Measurements from ENCODE around the gene KHDC1L. TPM values are rescaled to one million over a fixed set of nuclear protein-coding genes. Genes with fewer than 3 reads are reported as not detected.
"Not testable (repeated sequence)": the region's sequence is repeated elsewhere in the genome, so short reads cannot be mapped to it uniquely, and the experiment has no call there.

Gene KHDC1L
- total and polyA plus RNA-seq, 8 donors = 0.23 TPM; not detected in 7

GRCh38 chr6:73203098-73203497, 22.2 kb downstream of the KHDC1L start:
- no peaks in the 10 kb centered on the region for H3K27me3 ChIP-seq
- 87 to 88% (median 88%) methylated on average over 1 of the region's 1 CpG for WGBS, 5 donors
- no peak overlapping the region for H3K4me3 ChIP-seq
- no peaks in the 10 kb centered on the region for H3K9me3 ChIP-seq
- TF ChIP-seq EP300 (IDR thresholded peaks at IDR 0.05) = no peak
- no peak for TF ChIP-seq POLR2AphosphoS5 (IDR thresholded peaks at IDR 0.05)
- TF ChIP-seq CTCF (IDR thresholded peaks at IDR 0.05) = no peak
- TF ChIP-seq POLR2A (IDR thresholded peaks at IDR 0.05) = no peak
- intact Hi-C loops (cut with DNase I; ENCODE audit: low total_unique reads) = no loop called here
- no peaks in the 10 kb centered on the region for H3K36me3 ChIP-seq
- no peaks in the 10 kb centered on the region for H3K4me1 ChIP-seq
- H3K27ac ChIP-seq = no peak overlapping the region
- no peak for DNase-seq

DNA sequence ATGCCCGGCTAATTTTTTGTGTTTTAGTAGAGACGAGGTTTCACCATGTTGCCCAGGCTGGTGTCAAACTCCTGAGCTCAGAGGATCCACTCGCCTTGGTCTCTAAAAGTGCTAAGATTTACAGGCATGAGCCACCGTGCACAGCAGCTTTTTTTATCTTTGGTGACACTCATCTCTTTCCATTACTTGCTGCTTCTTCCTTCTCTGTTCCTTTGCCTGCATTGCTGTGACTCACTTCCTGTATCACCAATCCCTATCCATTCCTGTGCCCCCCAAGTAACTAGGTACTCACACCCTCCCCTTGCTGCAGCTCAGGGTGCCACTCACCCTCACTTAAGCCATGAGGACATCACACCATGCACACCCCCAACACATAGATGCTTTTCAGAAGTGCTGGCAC, 24.6 kb downstream of the KHDC1L start:
- Histone ChIP-seq H3K9me3 (no peaks in the 10 kb centered on the region), H3K27me3 (no peaks in the 10 kb centered on the region), H3K4me3 (no peak overlapping the region), H3K4me1 (no peaks in the 10 kb centered on the region), H3K36me3 (no peaks in the 10 kb centered on the region), H3K27ac (no peak overlapping the region)
- intact Hi-C loops (cut with DNase I; ENCODE audit: low total_unique reads) = no loop called here
- TF ChIP-seq POLR2AphosphoS5 (IDR thresholded peaks at IDR 0.05) (no peak), CTCF (IDR thresholded peaks at IDR 0.05) (no peak), EP300 (IDR thresholded peaks at IDR 0.05) (no peak), POLR2A (IDR thresholded peaks at IDR 0.05) (no peak)
- WGBS, 5 donors = 80 to 86% (median 83%) methylated on average over 4 of the region's 4 CpGs
- DNase-seq = no peak

DNA sequence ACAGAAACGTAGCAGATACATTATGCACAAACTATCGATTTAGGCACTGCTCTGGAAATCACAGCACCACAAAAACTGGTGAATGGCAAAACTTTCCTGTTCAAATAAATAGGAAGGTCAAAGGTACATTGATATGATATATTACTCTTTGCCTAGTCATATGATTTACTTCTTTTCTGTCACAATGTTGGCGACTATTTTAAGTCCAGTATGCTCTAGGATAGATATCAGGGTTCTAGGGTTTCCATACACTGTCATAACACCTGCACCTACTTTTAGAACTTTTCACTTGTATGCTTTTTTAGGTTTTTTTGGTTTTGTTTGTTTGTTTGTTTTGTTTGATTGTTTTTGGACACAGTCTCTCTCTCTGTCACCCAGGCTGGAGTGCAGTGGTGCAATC, 25.0 kb downstream of the KHDC1L start:
- no peak for DNase-seq
- H3K27me3 ChIP-seq = no peaks in the 10 kb centered on the region
- WGBS, 5 donors = 71 to 77% (median 76%) methylated on average over 3 of the region's 3 CpGs
- H3K4me3 ChIP-seq = no peak overlapping the region
- TF ChIP-seq EP300 (IDR thresholded peaks at IDR 0.05) = no peak
- TF ChIP-seq CTCF (IDR thresholded peaks at IDR 0.05) = no peak
- TF ChIP-seq POLR2AphosphoS5 (IDR thresholded peaks at IDR 0.05) = no peak
- TF ChIP-seq POLR2A (IDR thresholded peaks at IDR 0.05) = no peak
- H3K4me1 ChIP-seq = no peaks in the 10 kb centered on the region
- H3K9me3 ChIP-seq = no peaks in the 10 kb centered on the region
- intact Hi-C loops (cut with DNase I; ENCODE audit: low total_unique reads) = no loop called here
- no peaks in the 10 kb centered on the region for H3K36me3 ChIP-seq
- H3K27ac ChIP-seq = no peak overlapping the region

DNA sequence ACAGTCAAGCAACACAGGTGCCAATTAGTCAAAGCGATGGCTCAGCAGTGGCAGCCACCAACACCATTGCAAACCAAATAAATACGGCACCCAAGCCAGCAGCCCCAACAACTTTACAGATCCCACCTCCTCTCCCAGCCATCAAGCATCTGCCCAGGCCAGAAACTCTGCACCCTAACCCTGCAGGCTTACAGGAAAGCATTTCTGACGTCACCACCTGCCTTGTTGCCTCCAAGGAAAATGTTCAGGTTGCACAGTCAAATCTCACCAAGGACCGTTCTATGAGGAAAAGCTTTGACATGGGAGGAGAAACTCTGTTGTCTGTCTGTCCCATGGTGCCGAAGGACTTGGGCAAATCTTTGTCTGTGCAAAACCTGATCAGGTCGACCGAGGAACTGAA, 30.6 kb downstream of the KHDC1L start:
- TF ChIP-seq POLR2A (IDR thresholded peaks at IDR 0.05) (no peak), POLR2AphosphoS5 (IDR thresholded peaks at IDR 0.05) (no peak), CTCF (IDR thresholded peaks at IDR 0.05) (no peak), EP300 (IDR thresholded peaks at IDR 0.05) (no peak)
- Histone ChIP-seq H3K27me3 (no peaks in the 10 kb centered on the region), H3K36me3 (no peaks in the 10 kb centered on the region), H3K27ac (no peak overlapping the region), H3K4me1 (no peaks in the 10 kb centered on the region), H3K4me3 (no peak overlapping the region), H3K9me3 (no peaks in the 10 kb centered on the region)
- DNase-seq = no peak
- intact Hi-C loops (cut with DNase I; ENCODE audit: low total_unique reads) = no loop called here
- 90 to 94% (median 93%) methylated on average over 7 of the region's 7 CpGs for WGBS, 5 donors

DNA sequence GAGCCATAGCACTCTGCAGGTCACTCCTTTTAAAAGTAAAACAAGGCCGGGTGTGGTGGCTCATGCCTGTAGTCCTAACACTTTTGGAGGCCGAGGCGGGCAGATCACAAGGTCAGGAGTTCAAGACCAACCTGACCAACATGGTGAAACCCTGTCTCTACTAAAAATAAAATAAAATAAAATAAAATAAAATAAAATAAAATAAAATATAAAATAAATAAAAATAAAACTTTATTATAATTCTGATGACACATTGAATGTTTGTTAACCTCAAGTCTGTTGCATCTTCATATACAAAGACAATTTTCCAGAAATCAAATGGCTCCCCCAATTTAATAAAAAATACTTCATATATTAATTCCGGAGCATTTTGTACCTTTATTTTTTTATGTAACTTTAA, 32.0 kb downstream of the KHDC1L start:
- H3K4me1 ChIP-seq; H3K9me3 ChIP-seq; H3K4me3 ChIP-seq; intact Hi-C loops (cut with DNase I; ENCODE audit: low total_unique reads); H3K27ac ChIP-seq; DNase-seq; H3K27me3 ChIP-seq; H3K36me3 ChIP-seq: not testable (repeated sequence)
- 92 to 98% (median 97%) methylated on average over 4 of the region's 4 CpGs for WGBS, 5 donors
